ENCODE results near the gene EGLN3.
"Not testable (repeated sequence)": the region's sequence is repeated elsewhere in the genome, so short reads cannot be mapped to it uniquely, and the experiment has no call there.

The EGLN3 gene

GRCh38 chr14:33950320-33951182 lies at the start of gene EGLN3:
TSS of gene EGLN3 (minus strand) at chr14:33951074. CDS start at chr14:33950752, 322 bp downstream.
- DNase-seq (ENCODE audit: low read depth in 2 of 2): peak in 1 of 2 experiments; percentile 6

- DNase-seq (ENCODE audit: low read depth in 2 of 2): no peak
Observed at GRCh38 chr14:34000396-34000795, 49.5 kb upstream of the EGLN3 start.

- DNase-seq (ENCODE audit: low read depth in 2 of 2): no peak
Observed at GRCh38 chr14:33999771-34000291, 49.0 kb upstream of the EGLN3 start.

GRCh38 chr14:33997611-33998010 lies 46.7 kb upstream of the EGLN3 start:
- DNase-seq (ENCODE audit: low read depth in 2 of 2): no peak

DNA sequence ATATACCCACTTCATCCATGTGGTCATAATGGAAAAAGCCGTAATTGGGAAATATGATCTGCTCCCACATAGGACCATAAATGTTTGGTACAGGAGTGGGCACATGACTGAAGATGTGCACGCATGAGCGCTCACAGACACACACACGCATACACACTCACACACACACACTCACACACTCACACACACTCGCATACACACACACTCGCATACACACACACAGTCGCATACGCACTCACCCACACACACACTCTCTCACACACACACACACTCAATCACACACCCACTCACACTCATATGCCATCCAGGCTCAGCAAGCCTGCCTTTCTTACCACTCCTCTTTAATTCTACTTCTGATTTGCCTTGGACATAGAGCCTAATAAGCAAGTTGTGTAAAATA lies 45.6 kb upstream of the EGLN3 start:
- no peak for DNase-seq (ENCODE audit: low read depth in 2 of 2)

GRCh38 chr14:33993246-33993645 lies 42.4 kb upstream of the EGLN3 start:
- DNase-seq (ENCODE audit: low read depth in 2 of 2): no peak

- no peak for DNase-seq (ENCODE audit: low read depth in 2 of 2)
Observed at GRCh38 chr14:33992274-33993007, 41.6 kb upstream of the EGLN3 start.

GRCh38 chr14:33990790-33991189 lies 39.9 kb upstream of the EGLN3 start:
- DNase-seq (ENCODE audit: low read depth in 2 of 2): no peak

DNA sequence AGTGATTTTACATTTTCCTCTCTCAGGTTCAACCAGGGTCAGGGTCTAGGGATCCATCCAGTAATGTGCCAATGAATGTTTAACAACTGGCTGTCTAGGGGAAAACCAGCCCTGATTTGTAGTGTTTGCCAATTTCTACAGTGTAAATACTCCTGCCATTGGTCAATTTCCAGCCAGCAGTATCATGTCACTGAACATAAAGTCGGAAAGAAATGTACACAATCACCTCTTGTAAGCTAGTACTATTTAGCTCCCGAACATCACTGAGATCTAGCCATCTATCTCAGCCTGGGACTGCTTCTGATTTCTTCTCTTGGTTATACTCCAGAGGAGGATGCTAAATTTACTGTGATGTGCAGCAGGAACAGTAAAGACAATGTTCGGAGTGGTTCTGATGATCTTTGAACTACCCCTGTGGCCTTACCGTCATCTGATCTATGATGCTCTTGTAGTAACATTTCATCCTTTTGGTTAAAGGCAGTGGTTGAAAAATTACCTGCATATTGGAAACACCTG lies 36.7 kb upstream of the EGLN3 start:
- DNase-seq (ENCODE audit: low read depth in 2 of 2): no peak

GRCh38 chr14:33986804-33987203 lies 35.9 kb upstream of the EGLN3 start:
- peak; percentile 66 to 72 for DNase-seq (ENCODE audit: low read depth in 2 of 2)

GRCh38 chr14:33985242-33985641 lies 34.4 kb upstream of the EGLN3 start:
- no peak for DNase-seq (ENCODE audit: low read depth in 2 of 2)

- DNase-seq (ENCODE audit: low read depth in 2 of 2): no peak
Observed at GRCh38 chr14:33979613-33980276, 28.9 kb upstream of the EGLN3 start.

DNA sequence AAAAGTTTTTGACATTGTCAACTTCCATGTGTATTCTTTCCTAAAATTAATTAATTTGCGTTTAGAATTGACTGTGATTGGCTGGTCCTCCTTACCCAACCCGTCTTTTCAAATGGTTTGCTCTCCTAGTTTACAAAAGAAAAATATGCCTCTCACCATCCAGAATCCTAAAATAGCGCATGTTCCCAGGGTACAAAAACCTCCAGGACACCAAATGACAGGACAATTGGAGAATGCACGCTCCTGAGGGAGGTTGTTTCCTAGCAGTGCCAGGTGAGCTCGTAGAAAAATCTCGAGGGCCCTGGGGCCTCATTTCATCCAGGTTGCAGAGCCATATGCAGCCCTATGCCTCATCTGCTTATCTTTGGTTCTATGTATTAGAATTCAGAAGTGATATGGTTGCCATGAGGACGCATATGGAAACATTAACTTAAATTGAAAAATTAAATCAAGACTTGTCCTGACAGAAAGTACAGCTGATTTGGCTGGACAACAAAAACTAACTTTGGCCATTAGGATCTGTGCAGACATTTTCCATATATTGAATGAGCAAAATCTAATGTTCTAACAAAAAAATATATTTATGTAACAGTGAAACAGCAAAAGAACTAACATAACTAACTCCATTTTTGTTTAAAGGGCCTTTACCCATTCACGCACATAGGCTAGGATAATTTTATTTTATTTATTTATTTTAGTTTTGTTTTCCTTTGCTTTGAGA lies 28.2 kb upstream of the EGLN3 start:
- DNase-seq (ENCODE audit: low read depth in 2 of 2): no peak

GRCh38 chr14:33972583-33973081 lies 21.8 kb upstream of the EGLN3 start:
- DNase-seq (ENCODE audit: low read depth in 2 of 2): no peak

DNA sequence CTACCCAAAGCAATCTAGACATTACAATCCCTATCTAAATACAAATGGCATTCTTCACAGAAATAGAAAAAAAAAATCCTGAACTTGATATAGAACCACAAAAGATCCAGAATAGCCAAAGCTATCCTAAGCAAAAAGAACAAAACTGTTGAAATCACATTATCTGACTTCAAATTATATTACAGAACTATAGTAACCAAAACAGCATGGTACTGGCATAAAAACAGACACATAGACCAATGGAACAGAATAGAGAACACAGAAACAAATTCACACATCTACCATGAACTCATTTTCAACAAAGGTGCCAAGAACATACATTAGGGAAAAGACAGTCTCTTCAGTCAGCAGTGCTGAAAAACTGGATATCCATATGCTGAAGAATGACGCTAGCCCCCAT lies 19.0 kb upstream of the EGLN3 start:
- not testable (repeated sequence) for DNase-seq (ENCODE audit: low read depth in 2 of 2)

DNA sequence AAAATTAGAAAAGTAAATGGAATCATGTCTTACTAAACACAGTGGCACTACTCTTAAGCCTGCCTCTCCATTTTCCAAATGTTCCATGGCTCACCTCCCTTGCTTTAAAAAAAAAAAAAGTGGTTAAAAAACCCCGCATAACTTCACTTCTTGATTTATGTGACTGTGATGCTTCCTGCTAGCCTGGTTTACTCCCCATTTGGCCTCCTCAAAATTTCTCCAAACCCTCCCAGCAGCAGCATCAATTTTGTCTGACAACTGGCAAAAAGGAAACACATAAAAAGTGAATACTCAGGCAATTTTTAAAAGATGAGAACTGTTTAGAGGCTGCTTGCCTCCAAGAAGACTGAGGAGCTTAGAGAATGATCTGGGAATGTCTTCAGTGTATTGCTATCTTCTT lies 17.8 kb upstream of the EGLN3 start:
- no peak for DNase-seq (ENCODE audit: low read depth in 2 of 2)

DNA sequence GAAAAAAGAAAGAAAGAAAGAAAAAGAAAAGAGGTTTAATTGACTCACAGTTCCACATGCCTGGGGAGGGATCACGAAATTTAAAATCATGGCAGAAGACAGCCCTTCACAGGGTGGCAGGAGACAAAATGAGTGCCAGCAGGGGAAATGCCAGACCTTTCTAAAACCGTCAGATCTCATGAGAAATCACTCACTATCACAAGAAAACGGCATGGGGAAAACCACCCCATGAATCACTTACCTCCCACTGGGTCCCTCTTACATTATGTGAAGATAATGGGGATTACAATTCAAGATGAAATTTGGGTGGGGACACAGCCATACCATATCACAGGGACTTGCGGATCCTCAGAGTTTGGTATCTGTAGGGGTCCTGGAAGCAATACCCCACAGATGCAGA lies 16.3 kb upstream of the EGLN3 start:
- DNase-seq (ENCODE audit: low read depth in 2 of 2): no peak

DNA sequence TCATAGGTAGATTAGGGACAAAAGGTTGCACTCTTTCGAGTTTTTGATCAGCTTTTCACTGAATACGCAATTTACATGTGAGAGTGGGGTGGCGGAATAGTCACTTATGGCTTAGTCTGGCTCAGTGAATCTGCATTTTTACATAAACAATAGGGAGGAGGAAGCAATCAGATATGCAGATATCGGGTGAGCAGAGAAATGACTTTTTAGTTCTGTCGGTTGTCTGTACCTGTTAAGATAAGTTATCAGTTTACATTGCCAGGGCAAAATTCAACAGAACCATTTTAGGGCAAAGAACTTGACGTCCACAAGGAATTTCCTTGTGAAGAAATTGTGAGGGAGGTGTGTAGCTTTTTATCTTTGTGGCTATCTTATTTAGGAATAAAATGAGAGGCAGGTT lies 15.4 kb upstream of the EGLN3 start:
- no peak for DNase-seq (ENCODE audit: low read depth in 2 of 2)

DNA sequence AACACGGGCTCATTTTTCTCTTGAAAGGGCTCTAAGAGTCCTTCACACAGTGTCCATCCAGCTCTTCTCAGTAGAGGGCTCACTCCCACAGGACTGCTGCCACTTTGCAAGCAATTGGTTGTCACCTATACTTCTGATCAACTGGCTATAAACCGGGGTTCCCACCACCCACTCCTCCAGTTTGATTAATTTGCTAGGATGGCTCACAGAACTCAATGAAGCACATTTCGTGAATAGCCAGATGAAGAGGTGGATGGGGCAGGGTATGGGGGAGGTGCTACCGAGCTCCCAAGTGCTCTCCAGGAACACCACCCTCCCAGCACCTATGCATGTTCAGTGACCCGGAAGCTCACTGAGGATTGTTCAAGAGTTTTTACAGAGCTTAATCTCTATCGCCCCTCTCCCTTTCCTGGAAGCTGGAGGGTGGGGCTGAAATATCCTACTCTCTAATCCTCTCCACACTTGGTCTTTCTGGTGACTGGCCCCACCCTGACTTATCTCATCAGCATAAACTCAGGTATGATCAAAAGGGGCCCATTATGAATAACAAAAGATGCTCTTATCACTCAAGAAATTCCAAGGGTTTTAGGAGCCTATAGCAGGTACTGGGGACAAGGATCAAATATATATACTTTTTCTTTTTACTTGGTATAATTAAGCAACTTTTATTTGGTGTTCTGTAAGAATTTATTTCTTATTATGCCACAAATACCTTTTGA lies 13.9 kb upstream of the EGLN3 start:
- no peak for DNase-seq (ENCODE audit: low read depth in 2 of 2)

- DNase-seq (ENCODE audit: low read depth in 2 of 2): no peak
Observed at GRCh38 chr14:33963892-33964291, 13.0 kb upstream of the EGLN3 start.

Data from fibroblast of skin of left biceps (primary cell).